H1 (cell line): Measurements from ENCODE around the gene KMT5C. TPM values are rescaled to one million over a fixed set of nuclear protein-coding genes. Genes with fewer than 3 reads are reported as not detected.
A peak's percentile ranks its signal among the peaks of the same experiment; 100 is the strongest.

ENCODE experiments used
- CHD7 ChIP-seq: fragments of 300-600 bp; sonication (generic); IDR thresholded peaks from 2 replicates; pipeline ENCODE4 v1.7.1; 2012; ENCODE audit warnings: low read length, moderate library complexity, mild to moderate bottlenecking, inconsistent platforms; ENCODE audit not compliant: insufficient replicate concordance
- CTCF ChIP-seq, 3 experiments: IDR thresholded peaks; 1 replicate in 2 of 3; 2 replicates in 1 of 3; pipeline versions ENCODE4 v1.5.1 to v1.6.1; 2011; ENCODE audit warnings: low read length in 3 of 3, mild to moderate bottlenecking in 3 of 3, inconsistent platforms in 2 of 3, low read depth in 1 of 3, moderate library complexity in 1 of 3; ENCODE audit not compliant: insufficient read depth in 1 of 3; ENCODE audit errors: control extremely low read depth in 1 of 3
- KDM5A ChIP-seq: fragments of 200-600 bp; IDR thresholded peaks from 2 replicates; pipeline ENCODE4 v1.7.1; 2012; ENCODE audit warnings: mild to moderate bottlenecking, low read length, inconsistent platforms, mixed read lengths
- YY1 ChIP-seq: IDR thresholded peaks from 2 replicates; pipeline ENCODE4 v1.6.1; 2011; ENCODE audit warnings: low read depth, mild to moderate bottlenecking, low read length
- polyA plus RNA-seq, 7 experiments: library from polyadenylated mRNA; depleted of rRNA in 3 of 7; stranded (reverse) in 5 of 7; unstranded in 2 of 7; fragments of >200 nt in 5 of 7; fragments of 200-250 nt in 2 of 7; gene quantifications; 1 replicate in 5 of 7; 2 replicates in 1 of 7; 4 replicates in 1 of 7; pipeline versions ENCODE4 v1.2.1 to v1.2.3, GENCODE V29; 2011 to 2013; ENCODE audit warnings: missing spikeins in 2 of 7, mixed read lengths in 2 of 7
- total RNA-seq: library from RNA; stranded (reverse); fragmentation: NEBNext Ultra II Directional; extraction: Animal tissue kit (Norgen Biotek cat#: 25700); gene quantifications from 2 replicates; pipeline ENCODE4 v1.2.1, GENCODE V29; 2021

The KMT5C gene
- total and polyA plus RNA-seq, 2 of the 8 experiments (the other 6 are each of a cell fraction or from before 2014, with no cell fraction given): 24.9 to 31.5 TPM

- TF ChIP-seq CTCF (IDR thresholded peaks at IDR 0.05; ENCODE audit: control extremely low read depth in 1 of 3, insufficient read depth in 1 of 3, low read depth in 1 of 3, low read length in 3 of 3) (0 out of 4 replicates have a peak, but pooled peaks of 1 of the 3 experiments have one; percentile 0), YY1 (no peak), KDM5A (no peak), CHD7 (no peak)
Observed at GRCh38 chr19:55353356-55353802, 13.7 kb downstream of the KMT5C start (continued).
